IMR-90 (cell line): Measurements from ENCODE around the gene TIPRL. TPM values are rescaled to one million over a fixed set of nuclear protein-coding genes. Genes with fewer than 3 reads are reported as not detected.

ENCODE experiments used
- ATAC-seq: fragments of 200-7000 bp; cut with Tn5 transposase; 2 replicates; pipeline ENCODE4 v1.9.1; 2020; ENCODE audit warnings: low read depth, mild to moderate bottlenecking, moderate library complexity
- BruUV-seq: library from RNA; stranded (reverse); fragments of 400-500 nt; replicated peaks from 2 replicates; lab custom pipeline; 2021; lab: Mats Ljungman, UMichigan
- CTCF ChIA-PET: fragments of 300-600 bp; formaldehyde crosslinking; extraction: SDS; loops from one replicate; lab custom pipeline; 2021; ENCODE audit warnings: antibody characterized with exemption; lab: Yijun Ruan, JAX
- POLR2A ChIA-PET: fragments of 300-600 bp; sonication (Branson Sonifier 250); formaldehyde crosslinking; loops from one replicate; lab custom pipeline; 2022; ENCODE audit warnings: antibody characterized with exemption; ENCODE audit not compliant: unreplicated experiment; lab: Charles Lee
- DNase-seq: peaks from one replicate; pipeline ENCODE4 v3.0.0; 2013
- H2AFZ ChIP-seq: replicated peaks from 2 replicates; pipeline ENCODE3; 2013; ENCODE audit warnings: low read length, mild to moderate bottlenecking; ENCODE audit not compliant: poor library complexity
- H2AK5ac ChIP-seq: 2 replicates; pipeline ENCODE4 v1.6.1; 2013; ENCODE audit warnings: low read depth, low read length, inconsistent platforms
- H2AK9ac ChIP-seq: replicated peaks from 2 replicates; pipeline ENCODE3; 2013; ENCODE audit warnings: mild to moderate bottlenecking, low read depth, low read length, moderate library complexity; ENCODE audit not compliant: poor library complexity
- H2BK120ac ChIP-seq: 2 replicates; pipeline ENCODE4 v1.6.1; 2013; ENCODE audit warnings: low read depth, low read length, inconsistent platforms
- H2BK15ac ChIP-seq: 3 replicates; pipeline ENCODE4 v1.6.1; 2013; ENCODE audit warnings: low read depth, low read length, inconsistent platforms
- H2BK20ac ChIP-seq: 2 replicates; pipeline ENCODE4 v1.6.1; 2013; ENCODE audit warnings: low read depth, mild to moderate bottlenecking, inconsistent platforms, low read length, moderate library complexity
- H2BK5ac ChIP-seq: 2 replicates; pipeline ENCODE4 v1.6.1; 2013; ENCODE audit warnings: mild to moderate bottlenecking, low read depth, low read length, inconsistent platforms; ENCODE audit not compliant: poor library complexity, severe bottlenecking
- H3K14ac ChIP-seq: replicated peaks from 2 replicates; pipeline ENCODE4 v1.6.1; 2013; ENCODE audit warnings: low read depth, low read length, inconsistent platforms
- H3K18ac ChIP-seq: 2 replicates; pipeline ENCODE4 v1.6.1; 2013; ENCODE audit warnings: low read depth, low read length, control low read depth
- H3K23ac ChIP-seq: 2 replicates; pipeline ENCODE4 v1.6.1; 2013; ENCODE audit warnings: low read depth, low read length, inconsistent platforms
- H3K27ac ChIP-seq: 2 replicates; pipeline ENCODE4 v1.5.1; 2013; ENCODE audit warnings: mild to moderate bottlenecking, control low read depth, low read length; ENCODE audit not compliant: insufficient read depth
- H3K27me3 ChIP-seq: 2 replicates; pipeline ENCODE4 v1.6.1; 2013; ENCODE audit warnings: low read length; ENCODE audit not compliant: control insufficient read depth, insufficient read depth
- H3K36me3 ChIP-seq: 2 replicates; pipeline ENCODE4 v1.6.1; 2013; ENCODE audit warnings: low read length, mixed read lengths; ENCODE audit not compliant: control insufficient read depth, insufficient read depth
- H3K4ac ChIP-seq: 2 replicates; pipeline ENCODE4 v1.6.1; 2013; ENCODE audit warnings: low read depth, low read length, inconsistent platforms
- H3K4me1 ChIP-seq: 2 replicates; pipeline ENCODE4 v1.6.1; 2013; ENCODE audit warnings: low read length, mixed read lengths; ENCODE audit not compliant: control insufficient read depth, insufficient read depth
- H3K4me2 ChIP-seq: 2 replicates; pipeline ENCODE4 v1.6.1; 2013; ENCODE audit warnings: low read depth, mild to moderate bottlenecking, control low read depth, low read length, moderate library complexity
- H3K4me3 ChIP-seq: 2 replicates; pipeline ENCODE4 v1.5.1; 2013; ENCODE audit warnings: low read depth, mild to moderate bottlenecking, control low read depth, low read length, moderate library complexity; ENCODE audit not compliant: insufficient read depth
- H3K56ac ChIP-seq: 2 replicates; pipeline ENCODE4 v1.6.1; 2013; ENCODE audit warnings: low read length, inconsistent platforms; ENCODE audit not compliant: insufficient read depth; ENCODE audit errors: extremely low read depth
- H3K79me1 ChIP-seq, 2 experiments: 2 replicates each; pipeline ENCODE4 v1.6.1; 2013; ENCODE audit warnings: low read length in 2 of 2, inconsistent platforms in 1 of 2, low read depth in 1 of 2
- H3K9ac ChIP-seq: 2 replicates; pipeline ENCODE4 v1.6.1; 2013; ENCODE audit warnings: low read depth, low read length, control low read depth
- H3K9me1 ChIP-seq: 2 replicates; pipeline ENCODE4 v1.6.1; 2013; ENCODE audit warnings: low read length, inconsistent platforms; ENCODE audit not compliant: insufficient read depth
- H3K9me3 ChIP-seq: 2 replicates; pipeline ENCODE4 v1.6.1; 2013; ENCODE audit warnings: low read length; ENCODE audit not compliant: control insufficient read depth, insufficient read depth
- H4K20me1 ChIP-seq: 2 replicates; pipeline ENCODE4 v1.6.1; 2013; ENCODE audit warnings: low read length, inconsistent platforms; ENCODE audit not compliant: insufficient read depth
- H4K5ac ChIP-seq: 2 replicates; pipeline ENCODE4 v1.6.1; 2013; ENCODE audit warnings: mild to moderate bottlenecking, low read depth, low read length, control low read depth
- H4K8ac ChIP-seq, 2 experiments: 2 replicates each; pipeline ENCODE4 v1.6.1; 2013; ENCODE audit warnings: low read depth in 2 of 2, low read length in 2 of 2, control low read depth in 1 of 2, inconsistent platforms in 1 of 2
- H4K91ac ChIP-seq: 2 replicates; pipeline ENCODE4 v1.6.1; 2013; ENCODE audit warnings: low read depth, low read length, inconsistent platforms; ENCODE audit not compliant: insufficient read depth
- BHLHE40 ChIP-seq: fragments of 150-350 bp; IDR thresholded peaks from 2 replicates; pipeline ENCODE4 v1.6.1; 2016; ENCODE audit warnings: mild to moderate bottlenecking, low read depth, low read length
- CEBPB ChIP-seq: IDR thresholded peaks from 2 replicates; pipeline ENCODE4 v1.6.1; 2012; ENCODE audit warnings: low read depth, low read length, improper control_type of control experiment
- MAZ ChIP-seq: IDR thresholded peaks from 2 replicates; pipeline ENCODE4 v1.6.1; 2012; ENCODE audit warnings: low read depth, mild to moderate bottlenecking, low read length, improper control_type of control experiment, moderate library complexity, borderline replicate concordance
- MXI1 ChIP-seq: IDR thresholded peaks from 2 replicates; pipeline ENCODE4 v1.6.1; 2012; ENCODE audit warnings: low read depth, mild to moderate bottlenecking, low read length, moderate library complexity, borderline replicate concordance
- RAD21 ChIP-seq: IDR thresholded peaks from 2 replicates; pipeline ENCODE4 v1.6.1; 2012; ENCODE audit warnings: low read length, improper control_type of control experiment
- RFX5 ChIP-seq: IDR thresholded peaks from 2 replicates; pipeline ENCODE4 v1.8.0; 2012; ENCODE audit warnings: low read depth, mild to moderate bottlenecking, low read length, moderate library complexity
- WGBS, 2 experiments: methylation state at CpG; one replicate each; pipeline versions ENCODE4 v1.1.5 to v1.1.7; 2013; ENCODE audit warnings: missing lambda C conversion rate in 2 of 2; ENCODE audit not compliant: insufficient read length in 1 of 2; ENCODE audit errors: extremely low coverage in 2 of 2; 5-methylcytosine and 5-hydroxymethylcytosine counted together
- dilution Hi-C: fragments of 300-500 bp; cut with HindIII; formaldehyde crosslinking; loops from one replicate; pipeline ENCODE4 v1.14.3; 2018; ENCODE audit warnings: low sequenced_read_pairs; ENCODE audit not compliant: unreplicated experiment
- in situ Hi-C: fragments of 300-500 bp; cut with MboI; formaldehyde crosslinking; loops from 3 replicates; pipeline ENCODE4 v1.14.3; 2019; ENCODE audit warnings: low sequenced_read_pairs, inconsistent platforms, mixed read lengths
- intact Hi-C: fragments of 100-400 bp; cut with micrococcal nuclease; formaldehyde crosslinking; loops from 2 replicates; pipeline ENCODE4 v1.10.0; 2022
- polyA plus RNA-seq, 3 experiments: library from polyadenylated mRNA; depleted of rRNA; stranded (reverse); fragments of >200 nt; gene quantifications; 2 replicates each; pipeline ENCODE4 v1.2.3, GENCODE V29; 2012; ENCODE audit warnings: low replicate concordance in 1 of 3
- total RNA-seq: library from RNA; depleted of rRNA; stranded (reverse); fragments of >200 nt; gene quantifications from 2 replicates; pipeline ENCODE4 v1.2.3, GENCODE V29; 2012
- TF ChIP-seq, protein P1 (sequence below): fragments of 150-350 bp; IDR thresholded peaks from 2 replicates; pipeline ENCODE4 v1.6.1; 2017; ENCODE audit warnings: mild to moderate bottlenecking, antibody characterized with exemption, low read length, low read depth

The TIPRL gene
- total and polyA plus RNA-seq, 2 of the 4 experiments (the other 2 are of a cell fraction) = 15.4 to 23.8 TPM

DNA sequence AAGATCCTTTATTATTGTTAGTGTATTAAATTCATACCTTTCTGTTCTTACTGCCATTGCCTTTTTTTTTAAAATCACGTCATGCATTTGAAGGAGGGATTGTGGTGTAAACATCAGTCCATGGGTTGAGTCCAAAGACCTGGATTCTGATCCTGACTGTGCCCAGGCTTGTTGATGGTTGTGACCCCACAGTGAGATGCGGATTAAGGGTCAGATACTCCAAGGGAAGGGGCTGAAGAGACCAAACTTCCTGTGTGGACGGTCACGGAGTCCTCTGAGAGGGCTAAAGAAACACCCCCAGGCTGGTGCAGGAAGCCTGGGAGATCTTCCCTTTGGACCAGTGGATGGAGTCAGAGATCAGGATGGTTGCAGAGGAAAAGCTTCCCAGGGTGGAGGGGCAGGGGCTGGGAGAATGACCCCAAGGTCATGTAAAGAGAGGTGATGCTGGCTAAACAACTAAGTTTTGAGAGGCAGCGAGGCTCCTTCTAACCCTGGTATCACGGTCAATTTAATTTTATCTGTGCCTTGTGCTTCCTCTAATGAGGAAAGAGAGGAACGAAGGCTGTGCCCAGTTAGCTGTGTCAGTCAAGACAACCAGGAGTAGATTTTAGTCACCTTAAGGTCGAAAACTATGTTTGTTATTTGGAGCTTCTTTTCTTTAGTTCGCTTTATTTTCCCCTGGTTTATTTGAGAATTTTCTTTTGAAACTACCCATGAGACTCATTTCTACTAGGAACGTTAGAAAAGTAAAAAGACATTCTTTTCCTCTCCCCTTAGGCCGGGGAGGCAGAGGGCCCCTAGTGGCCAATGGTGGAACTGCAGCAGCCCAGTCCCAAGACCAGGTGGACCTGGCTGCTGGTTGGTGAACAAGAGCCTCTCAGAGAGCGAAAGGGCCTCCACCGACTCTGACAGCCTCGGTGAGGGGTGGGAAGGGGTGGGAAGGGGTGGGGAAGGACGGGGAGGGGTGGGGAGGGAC lies 33.3 kb upstream of the TIPRL start (continued):
- TF ChIP-seq, protein P1, sequence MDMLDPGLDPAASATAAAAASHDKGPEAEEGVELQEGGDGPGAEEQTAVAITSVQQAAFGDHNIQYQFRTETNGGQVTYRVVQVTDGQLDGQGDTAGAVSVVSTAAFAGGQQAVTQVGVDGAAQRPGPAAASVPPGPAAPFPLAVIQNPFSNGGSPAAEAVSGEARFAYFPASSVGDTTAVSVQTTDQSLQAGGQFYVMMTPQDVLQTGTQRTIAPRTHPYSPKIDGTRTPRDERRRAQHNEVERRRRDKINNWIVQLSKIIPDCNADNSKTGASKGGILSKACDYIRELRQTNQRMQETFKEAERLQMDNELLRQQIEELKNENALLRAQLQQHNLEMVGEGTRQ = no peak
- TF ChIP-seq MXI1 (no peak), RFX5 (no peak)

DNA sequence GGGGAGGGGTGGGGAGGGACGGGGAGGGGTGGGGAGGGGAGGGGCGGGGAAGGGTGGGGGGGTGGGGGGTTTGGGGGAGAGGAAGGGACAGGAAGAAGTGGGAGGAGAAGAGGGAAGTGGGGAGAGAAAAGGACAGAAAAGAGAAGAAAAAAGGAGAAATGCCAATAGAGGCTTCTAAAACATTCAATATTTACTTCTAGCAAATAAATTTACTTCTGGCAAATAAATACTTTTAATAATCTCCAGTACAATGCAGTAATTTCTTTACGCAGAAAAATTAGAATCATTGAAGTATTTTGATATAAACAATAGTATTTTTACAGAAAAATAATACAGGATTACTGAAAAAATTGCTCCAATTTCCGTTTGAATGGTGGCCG lies 32.6 kb upstream of the TIPRL start:
- in situ Hi-C loops (loop anchor here (25.0 kb wide), 1 partner anchor 966 kb away; the partner anchor contains the start of gene ATP1B1), intact Hi-C loops (no loop called here), dilution Hi-C loops (no loop called here)
- no peak overlapping the region for H4K5ac ChIP-seq
- H4K8ac ChIP-seq = no peak overlapping the region
- peaks cover 2% of the 10 kb centered on the region; the same call in 1 of the 2 replicates for H3K27me3 ChIP-seq
- no peak overlapping the region for H2BK120ac ChIP-seq
- no peak overlapping the region for H4K91ac ChIP-seq
- no peaks in the 10 kb centered on the region for H3K9me1 ChIP-seq
- TF ChIP-seq BHLHE40 = no peak
- TF ChIP-seq MXI1 = no peak
- no peak for TF ChIP-seq MAZ
- TF ChIP-seq CEBPB = no peak
- TF ChIP-seq RAD21 = no peak
- TF ChIP-seq RFX5 = no peak
- no peak overlapping the region for H3K4ac ChIP-seq
- WGBS, 2 experiments = no CpG with 5 or more reads among the region's 5 CpGs
- ATAC-seq (no peak), DNase-seq (no peak)
- H3K79me1 ChIP-seq = no peaks in the 10 kb centered on the region
- no peak overlapping the region for H3K9ac ChIP-seq
- no peak overlapping the region for H3K27ac ChIP-seq
- H3K18ac ChIP-seq = no peak overlapping the region
- no peaks in the 10 kb centered on the region for H3K4me1 ChIP-seq
- CTCF ChIA-PET = interaction anchor here (0.9 kb wide), 1 partner anchor 16 kb away, joined by 4 read pairs; no protein-coding TSS in a partner anchor
- H3K23ac ChIP-seq = no peak overlapping the region
- BruUV-seq = no TSS peak
- no peak overlapping the region for H3K4me3 ChIP-seq
- H2BK15ac ChIP-seq = no peak overlapping the region
- H3K14ac ChIP-seq = no peak overlapping the region
- H4K20me1 ChIP-seq = no peaks in the 10 kb centered on the region
- no peaks in the 10 kb centered on the region for H3K36me3 ChIP-seq
- H2AK9ac ChIP-seq = no peak overlapping the region
- H3K56ac ChIP-seq = no peak overlapping the region
- no peak overlapping the region for H2AFZ ChIP-seq
- no peaks in the 10 kb centered on the region for H3K9me3 ChIP-seq
- H2BK20ac ChIP-seq = no peak overlapping the region
- POLR2A ChIA-PET = no interaction called here
- H2BK5ac ChIP-seq = no peak overlapping the region
- no peak overlapping the region for H2AK5ac ChIP-seq
- no peak overlapping the region for H3K4me2 ChIP-seq
